Bronchial epithelial cell (primary cell): ENCODE data around the gene CAMTA1. TPM values are rescaled to one million over a fixed set of nuclear protein-coding genes. Genes with fewer than 3 reads are reported as not detected.
"Not testable (repeated sequence)": the region's sequence is repeated elsewhere in the genome, so short reads cannot be mapped to it uniquely, and the experiment has no call there.

ENCODE experiments used
- DNase-seq: peaks from one replicate; pipeline ENCODE4 v3.0.0-alpha.2; 2010; ENCODE audit warnings: low read depth
- FAIRE-seq: peaks from 2 replicates; lab custom pipeline; 2011; peaks lifted over from hg19 to GRCh38; lab: Jason Lieb, UNC
- H3K27me3 ChIP-seq: 2 replicates; pipeline ENCODE4 v1.5.1; 2011; ENCODE audit warnings: low read length; ENCODE audit not compliant: control insufficient read depth, insufficient read depth
- H3K36me3 ChIP-seq: 2 replicates; pipeline ENCODE4 v1.5.1; 2011; ENCODE audit warnings: low read length; ENCODE audit not compliant: control insufficient read depth, insufficient read depth
- H3K4me3 ChIP-seq: 2 replicates; pipeline ENCODE4 v1.5.1; 2011; ENCODE audit warnings: mild to moderate bottlenecking, low read depth, low read length, control low read depth
- total RNA-seq: library from RNA; depleted of rRNA; stranded (reverse); fragments of >200 nt; gene quantifications from 2 replicates; pipeline ENCODE4 v1.2.1, GENCODE V29; 2014
- TF ChIP-seq, protein P1 (sequence below): IDR thresholded peaks from 2 replicates; pipeline ENCODE4 v1.5.1; 2011; ENCODE audit warnings: mild to moderate bottlenecking, moderate library complexity, low read length, control low read depth, inconsistent platforms; ENCODE audit not compliant: insufficient read depth, severe bottlenecking

Gene CAMTA1
- total RNA-seq, 1 donor from 2014 or later: 68.2 TPM

DNA sequence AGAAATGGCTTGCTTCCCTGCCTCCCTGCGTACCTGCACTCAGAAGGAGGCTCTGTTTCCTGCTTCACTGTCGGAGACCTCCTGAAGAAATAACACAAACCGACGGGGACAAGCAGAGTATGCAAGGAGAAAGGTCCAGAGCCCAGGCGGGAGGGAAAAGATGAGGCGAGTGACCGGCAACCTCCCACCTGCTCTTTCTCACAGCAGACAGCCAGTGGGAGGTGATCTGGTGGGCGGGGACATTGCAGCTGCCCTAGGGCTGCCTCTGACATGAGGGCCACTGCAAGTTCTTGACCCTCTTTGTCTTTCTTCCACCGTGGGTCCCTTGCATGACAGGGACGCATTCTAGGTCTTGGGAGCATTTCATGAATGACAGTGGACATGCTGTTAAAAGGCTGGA is 368.2 kb downstream of the CAMTA1 start:
- H3K27me3 ChIP-seq: peaks cover 4% of the 10 kb centered on the region
- no peak for DNase-seq
- no peak for FAIRE-seq
- no peak overlapping the region for H3K4me3 ChIP-seq
- TF ChIP-seq, protein P1, sequence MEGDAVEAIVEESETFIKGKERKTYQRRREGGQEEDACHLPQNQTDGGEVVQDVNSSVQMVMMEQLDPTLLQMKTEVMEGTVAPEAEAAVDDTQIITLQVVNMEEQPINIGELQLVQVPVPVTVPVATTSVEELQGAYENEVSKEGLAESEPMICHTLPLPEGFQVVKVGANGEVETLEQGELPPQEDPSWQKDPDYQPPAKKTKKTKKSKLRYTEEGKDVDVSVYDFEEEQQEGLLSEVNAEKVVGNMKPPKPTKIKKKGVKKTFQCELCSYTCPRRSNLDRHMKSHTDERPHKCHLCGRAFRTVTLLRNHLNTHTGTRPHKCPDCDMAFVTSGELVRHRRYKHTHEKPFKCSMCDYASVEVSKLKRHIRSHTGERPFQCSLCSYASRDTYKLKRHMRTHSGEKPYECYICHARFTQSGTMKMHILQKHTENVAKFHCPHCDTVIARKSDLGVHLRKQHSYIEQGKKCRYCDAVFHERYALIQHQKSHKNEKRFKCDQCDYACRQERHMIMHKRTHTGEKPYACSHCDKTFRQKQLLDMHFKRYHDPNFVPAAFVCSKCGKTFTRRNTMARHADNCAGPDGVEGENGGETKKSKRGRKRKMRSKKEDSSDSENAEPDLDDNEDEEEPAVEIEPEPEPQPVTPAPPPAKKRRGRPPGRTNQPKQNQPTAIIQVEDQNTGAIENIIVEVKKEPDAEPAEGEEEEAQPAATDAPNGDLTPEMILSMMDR: no peak
- H3K36me3 ChIP-seq: no peaks in the 10 kb centered on the region

DNA sequence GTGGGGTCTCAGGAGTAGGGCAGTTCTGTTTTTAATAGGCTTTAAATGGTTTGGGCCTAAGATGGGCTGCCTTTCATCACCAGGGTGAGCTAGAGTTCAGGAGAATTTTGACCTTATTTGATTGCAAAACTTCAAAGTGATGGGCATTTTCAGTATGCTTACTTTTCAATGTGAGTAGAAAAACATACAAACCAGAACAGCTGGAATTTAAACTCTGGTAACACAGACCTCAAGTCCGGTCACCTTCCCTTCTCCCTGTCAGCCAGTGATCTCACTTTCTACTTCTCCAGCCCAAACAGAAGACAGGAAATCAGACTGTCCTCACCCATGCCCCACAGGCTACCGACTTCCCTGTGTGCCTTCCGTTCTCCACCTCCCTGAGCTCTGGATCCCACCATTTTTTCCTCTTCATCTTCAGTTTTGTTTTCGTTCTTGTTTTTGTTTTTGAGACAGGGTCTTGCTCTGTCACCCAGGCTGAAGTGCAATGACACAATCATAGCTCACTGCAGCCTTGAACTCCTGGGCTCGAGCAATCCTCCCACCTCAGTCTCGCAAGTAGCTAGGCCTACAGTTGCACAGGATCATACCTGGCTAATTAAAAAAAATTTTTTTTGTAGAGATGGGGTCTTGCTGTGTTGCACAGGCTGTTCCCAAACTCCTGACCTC is 374.0 kb downstream of the CAMTA1 start:
- FAIRE-seq: peak; percentile 23
- no peak for DNase-seq

DNA sequence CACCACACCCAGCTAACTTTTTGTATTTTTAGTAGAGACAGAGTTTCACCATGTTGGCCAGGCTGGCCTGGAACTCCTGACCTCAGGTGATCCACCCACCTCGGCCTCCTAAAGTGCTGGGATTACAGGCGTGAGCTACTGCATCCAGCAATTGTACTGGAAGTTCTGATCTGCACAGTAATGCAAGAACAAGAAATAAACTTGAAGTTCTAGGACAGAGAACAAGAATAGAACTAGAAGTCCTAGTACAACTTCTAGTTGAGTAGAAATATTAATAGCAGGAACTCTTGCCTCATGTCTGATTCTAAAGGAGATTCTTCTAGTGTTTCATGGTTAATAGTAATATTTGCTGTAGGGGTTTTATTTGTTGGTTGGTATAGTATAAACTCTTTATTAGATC is 383.3 kb downstream of the CAMTA1 start:
- not testable (repeated sequence) for FAIRE-seq, H3K36me3 ChIP-seq

More for the DNA sequence above, 374.0 kb downstream of the CAMTA1 start:
- Histone ChIP-seq H3K27me3 (no peaks in the 10 kb centered on the region), H3K36me3 (no peaks in the 10 kb centered on the region), H3K4me3 (no peak overlapping the region)
- TF ChIP-seq, protein P1: no peak

DNA sequence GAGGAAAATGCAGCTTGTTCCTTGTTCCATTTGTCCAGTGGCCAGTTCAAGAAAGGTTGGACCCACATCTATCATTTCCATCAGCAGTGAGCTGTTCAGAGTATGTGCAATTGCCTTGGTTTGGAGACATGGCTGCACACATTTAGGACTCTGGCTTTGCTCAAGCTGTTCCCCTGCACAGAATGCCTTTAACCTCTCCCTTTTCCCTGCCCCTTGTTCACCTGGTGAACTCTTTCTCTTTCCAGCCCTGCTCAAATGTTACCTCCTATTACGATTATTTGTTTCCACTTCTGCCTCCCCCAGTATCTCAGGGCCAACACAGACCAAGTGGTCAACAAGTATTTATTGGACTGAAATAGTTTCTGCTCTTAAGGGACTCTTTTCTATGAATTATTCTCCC is 385.9 kb downstream of the CAMTA1 start:
- DNase-seq (no peak), FAIRE-seq (no peak)
- Histone ChIP-seq H3K4me3 (no peak overlapping the region), H3K36me3 (no peaks in the 10 kb centered on the region), H3K27me3 (peaks cover 3% of the 10 kb centered on the region)
- TF ChIP-seq, protein P1: no peak

More for the DNA sequence above, 383.3 kb downstream of the CAMTA1 start:
- not testable (repeated sequence) for H3K27me3 ChIP-seq, DNase-seq, H3K4me3 ChIP-seq

DNA sequence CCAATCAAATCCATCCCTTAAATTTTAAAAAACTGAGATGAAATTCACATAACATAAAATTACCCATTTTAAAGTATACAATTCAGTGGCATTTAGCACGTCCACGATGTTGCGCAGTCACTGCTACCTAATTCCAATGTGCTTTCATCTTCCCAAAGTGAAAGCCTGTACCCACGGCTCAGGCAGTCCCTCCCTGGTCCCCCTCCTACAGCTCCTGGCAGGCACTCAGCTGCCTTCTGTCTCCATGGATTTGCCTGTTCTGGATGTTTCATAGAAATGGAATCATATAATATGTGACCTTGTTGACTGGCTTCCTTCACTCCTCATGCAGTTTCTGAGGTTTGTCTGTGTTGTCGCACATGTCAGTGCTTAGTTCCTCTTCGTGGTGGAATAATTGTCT is 386.3 kb downstream of the CAMTA1 start:
- TF ChIP-seq, protein P1: no peak
- H3K27me3 ChIP-seq: peaks cover 3% of the 10 kb centered on the region
- no peak for FAIRE-seq

DNA sequence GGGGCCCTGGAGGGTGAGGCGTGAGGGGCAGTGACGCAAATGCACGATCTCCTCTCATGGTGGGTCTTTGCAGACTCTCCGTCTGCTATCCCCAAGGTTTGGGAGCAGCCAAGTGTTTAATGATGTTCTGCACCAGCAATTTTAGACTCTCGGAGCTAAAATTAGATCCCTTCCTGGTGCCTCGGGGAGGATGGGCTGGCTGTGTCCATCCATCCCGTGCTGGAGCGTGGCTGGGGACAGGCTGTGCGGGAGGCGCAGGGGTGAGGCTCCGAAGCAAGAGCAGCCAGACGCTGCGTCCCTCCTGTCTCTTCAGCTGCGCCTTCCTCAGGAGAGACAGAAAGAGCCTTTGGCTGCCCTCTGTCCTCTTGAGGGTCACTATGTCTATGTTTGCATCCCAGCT is 387.6 kb downstream of the CAMTA1 start:
- no peak overlapping the region for H3K4me3 ChIP-seq

More for the DNA sequence above, 386.3 kb downstream of the CAMTA1 start:
- no peak overlapping the region for H3K4me3 ChIP-seq
- DNase-seq: no peak
- no peaks in the 10 kb centered on the region for H3K36me3 ChIP-seq

More for the DNA sequence above, 387.6 kb downstream of the CAMTA1 start:
- H3K36me3 ChIP-seq: no peaks in the 10 kb centered on the region
- TF ChIP-seq, protein P1: no peak
- FAIRE-seq (no peak), DNase-seq (no peak)
- peaks cover 3% of the 10 kb centered on the region for H3K27me3 ChIP-seq
